ENCODE results near the gene BCO2.

- TF ChIP-seq CTCF (conservative IDR thresholded peaks at IDR 0.05; ENCODE audit: low read depth, low read length) (no peak), EZH2 (IDR thresholded peaks at IDR 0.05; ENCODE audit: borderline replicate concordance, low read depth, low read length, poor library complexity, severe bottlenecking) (no peak)
Measured at GRCh38 chr11:112229746-112230433, 54.6 kb downstream of the BCO2 start.

Measured in A673 (cell line).